Type B pancreatic cell (in vitro differentiated cells): Measurements from ENCODE around the gene FAM174C. TPM values are rescaled to one million over a fixed set of nuclear protein-coding genes. Genes with fewer than 3 reads are reported as not detected.

ENCODE experiments used
- DNase-seq: peaks from one replicate; pipeline ENCODE4 v3.0.0; 2021; ENCODE audit warnings: mixed read lengths; ENCODE audit not compliant: unreplicated experiment; ENCODE audit errors: extremely low spot score
- H3K27ac Mint-ChIP-seq: 2 replicates; pipeline ENCODE4 v1.8.0; 2021; ENCODE audit warnings: mild to moderate bottlenecking, mixed read lengths
- H3K27me3 Mint-ChIP-seq: 2 replicates; pipeline ENCODE4 v1.8.0; 2021; ENCODE audit warnings: mixed read lengths
- H3K36me3 Mint-ChIP-seq: 2 replicates; pipeline ENCODE4 v1.8.0; 2021; ENCODE audit warnings: mixed read lengths
- H3K4me1 Mint-ChIP-seq: one replicate; pipeline ENCODE4 v1.8.0; 2021; ENCODE audit warnings: mixed read lengths; ENCODE audit not compliant: unreplicated experiment
- H3K4me3 Mint-ChIP-seq: 2 replicates; pipeline ENCODE4 v1.8.0; 2021; ENCODE audit warnings: mild to moderate bottlenecking, mixed read lengths
- H3K9me3 Mint-ChIP-seq: 2 replicates; pipeline ENCODE4 v1.8.0; 2021; ENCODE audit warnings: mixed read lengths
- CTCF ChIP-seq: fragments of 200-600 bp; sonication (generic); conservative IDR thresholded peaks from 2 replicates; pipeline ENCODE4 v1.5.0; 2021; ENCODE audit warnings: antibody characterized with exemption, mild to moderate bottlenecking
- total RNA-seq: library from RNA; stranded (reverse); gene quantifications from 2 replicates; pipeline ENCODE4 v1.2.1, GENCODE V29; 2021; ENCODE audit warnings: low replicate concordance

FAM174C gene
- total RNA-seq, 1 donor from 2014 or later, result 30.6 TPM

- H3K36me3 Mint-ChIP-seq, result no peaks in the 10 kb centered on the region
- TF ChIP-seq CTCF, result no peak
- H3K27ac Mint-ChIP-seq, result no peak overlapping the region
- peaks cover 3% of the 10 kb centered on the region for H3K4me1 Mint-ChIP-seq
- no peaks in the 10 kb centered on the region for H3K9me3 Mint-ChIP-seq
- H3K27me3 Mint-ChIP-seq, result no peaks in the 10 kb centered on the region
- H3K4me3 Mint-ChIP-seq, result no peak overlapping the region
- DNase-seq, result no peak
Observed at GRCh38 chr19:1292419-1293151, 17.3 kb downstream of the FAM174C start.

GRCh38 chr19:1293782-1294604 lies 18.7 kb downstream of the FAM174C start:
- H3K9me3 Mint-ChIP-seq, result no peaks in the 10 kb centered on the region
- H3K27ac Mint-ChIP-seq, result no peak overlapping the region
- DNase-seq, result no peak
- H3K36me3 Mint-ChIP-seq, result no peaks in the 10 kb centered on the region
- H3K27me3 Mint-ChIP-seq, result no peaks in the 10 kb centered on the region
- H3K4me1 Mint-ChIP-seq, result peaks cover 3% of the 10 kb centered on the region
- TF ChIP-seq CTCF, result no peak
- H3K4me3 Mint-ChIP-seq, result no peak overlapping the region

- DNase-seq, result no peak
- Mint-ChIP-seq H3K27ac (no peak overlapping the region), H3K36me3 (no peaks in the 10 kb centered on the region), H3K27me3 (no peaks in the 10 kb centered on the region), H3K4me3 (no peak overlapping the region), H3K9me3 (no peaks in the 10 kb centered on the region), H3K4me1 (peaks cover 3% of the 10 kb centered on the region)
- TF ChIP-seq CTCF, result no peak
Observed at GRCh38 chr19:1294688-1295087, 19.4 kb downstream of the FAM174C start.

GRCh38 chr19:1295169-1296012 lies 20.1 kb downstream of the FAM174C start:
- H3K4me3 Mint-ChIP-seq, result no peak overlapping the region

More at GRCh38 chr19:1295169-1296012, 20.1 kb downstream of the FAM174C start:
- H3K27me3 Mint-ChIP-seq, result no peaks in the 10 kb centered on the region
- H3K9me3 Mint-ChIP-seq, result no peaks in the 10 kb centered on the region
- TF ChIP-seq CTCF, result no peak
- H3K27ac Mint-ChIP-seq, result no peak overlapping the region
- no peak for DNase-seq
- peaks cover 3% of the 10 kb centered on the region for H3K4me1 Mint-ChIP-seq
- no peaks in the 10 kb centered on the region for H3K36me3 Mint-ChIP-seq
